ENCODE results near the gene EMX2.
"Not testable (repeated sequence)": the region's sequence is repeated elsewhere in the genome, so short reads cannot be mapped to it uniquely, and the experiment has no call there.

EMX2 gene

DNA sequence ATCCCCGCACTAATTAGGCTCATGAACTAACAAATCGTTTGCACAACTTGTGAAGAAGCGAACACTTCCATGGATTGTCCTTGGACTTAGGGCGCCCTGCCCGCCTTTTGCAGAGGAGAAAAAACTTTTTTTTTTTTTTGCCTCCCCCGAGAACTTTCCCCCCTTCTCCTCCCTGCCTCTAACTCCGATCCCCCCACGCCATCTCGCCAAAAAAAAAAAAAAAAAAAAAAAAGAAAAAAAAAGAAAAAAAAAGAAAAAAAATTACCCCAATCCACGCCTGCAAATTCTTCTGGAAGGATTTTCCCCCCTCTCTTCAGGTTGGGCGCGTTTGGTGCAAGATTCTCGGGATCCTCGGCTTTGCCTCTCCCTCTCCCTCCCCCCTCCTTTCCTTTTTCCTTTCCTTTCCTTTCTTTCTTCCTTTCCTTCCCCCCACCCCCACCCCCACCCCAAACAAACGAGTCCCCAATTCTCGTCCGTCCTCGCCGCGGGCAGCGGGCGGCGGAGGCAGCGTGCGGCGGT lies at the start of gene EMX2:
Gene EMX2 (plus strand): TSS at position 41 of the 519 bp plus-strand sequence. CDS start 522 bp downstream, outside the sequence.
- H3K4me3 ChIP-seq (ENCODE audit: low read depth, low read length) = peak within 1 kb of the TSS; percentile 8

- H3K4me3 ChIP-seq (ENCODE audit: low read depth, low read length) = no peak overlapping the region
Observed at GRCh38 chr10:117496031-117496430, 46.5 kb upstream of the EMX2 start.

DNA sequence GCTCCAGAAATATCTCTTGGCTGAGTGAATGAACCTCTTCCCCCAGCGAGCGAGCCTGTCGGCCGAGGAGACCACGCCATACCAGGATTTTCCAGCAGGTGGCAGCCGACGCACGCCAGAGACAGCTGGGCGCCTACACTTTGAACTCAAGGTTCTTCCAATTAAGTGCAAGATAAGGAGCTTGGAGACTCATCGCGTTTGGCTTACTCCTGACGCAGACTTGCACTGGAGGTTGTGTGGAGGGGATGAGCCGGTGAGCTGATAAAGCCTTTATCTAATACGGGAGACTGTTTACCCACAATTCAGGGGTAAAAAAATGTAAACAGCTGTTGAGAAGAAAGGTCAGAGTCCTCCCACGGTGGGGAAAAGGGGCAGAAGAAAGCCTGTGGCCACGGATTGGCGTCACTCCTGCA lies 45.9 kb upstream of the EMX2 start:
- H3K4me3 ChIP-seq (ENCODE audit: low read depth, low read length) = no peak overlapping the region

GRCh38 chr10:117497736-117498135 lies 44.8 kb upstream of the EMX2 start:
- no peak overlapping the region for H3K4me3 ChIP-seq (ENCODE audit: low read depth, low read length)

DNA sequence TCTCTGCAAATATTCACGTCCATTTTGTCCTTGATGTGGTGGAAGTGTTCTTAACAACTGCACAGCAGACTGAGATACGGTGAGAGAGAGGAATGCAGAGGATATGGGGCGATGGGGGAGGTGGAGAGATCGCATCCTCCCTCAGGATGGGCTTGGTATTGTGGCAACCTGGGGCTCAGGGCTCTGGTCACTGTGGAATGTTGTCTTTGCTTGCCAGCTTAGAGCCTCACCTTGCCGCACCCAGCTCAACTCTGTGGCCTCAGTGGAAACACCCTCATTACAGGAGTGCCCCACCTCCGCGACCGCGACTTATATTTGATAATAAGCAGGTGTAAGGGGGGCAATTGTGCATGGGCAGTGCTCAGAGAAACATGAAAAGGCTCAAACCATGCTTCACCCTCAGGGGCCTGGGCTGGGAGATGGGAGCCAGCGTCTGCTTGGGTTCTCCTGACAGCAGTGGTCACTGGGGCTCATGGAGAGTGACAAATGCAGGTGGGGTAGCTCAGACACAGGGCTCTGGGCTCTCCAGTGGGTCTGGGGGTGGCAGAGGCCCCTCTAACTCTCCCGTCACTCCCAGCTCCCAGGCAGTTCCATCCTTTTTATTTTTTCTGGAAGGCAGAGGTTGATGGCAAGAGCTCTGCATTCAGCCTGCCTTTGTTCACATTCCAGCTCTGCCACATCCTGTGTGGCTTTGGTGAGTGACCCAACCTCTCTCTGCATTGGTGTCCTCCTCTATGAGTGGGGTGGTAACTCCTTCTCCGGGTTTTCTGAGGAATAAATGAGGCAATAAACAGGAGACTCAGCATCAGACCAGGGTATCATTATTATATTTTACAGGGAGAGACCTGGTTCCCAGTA lies 43.1 kb upstream of the EMX2 start:
- H3K4me3 ChIP-seq (ENCODE audit: low read depth, low read length) = no peak overlapping the region

GRCh38 chr10:117500456-117500855 lies 42.1 kb upstream of the EMX2 start:
- H3K4me3 ChIP-seq (ENCODE audit: low read depth, low read length) = no peak overlapping the region

- H3K4me3 ChIP-seq (ENCODE audit: low read depth, low read length) = no peak overlapping the region
Observed at GRCh38 chr10:117501460-117502035, 41.0 kb upstream of the EMX2 start.

GRCh38 chr10:117502421-117503243 lies 39.9 kb upstream of the EMX2 start:
- H3K4me3 ChIP-seq (ENCODE audit: low read depth, low read length) = no peak overlapping the region

GRCh38 chr10:117503244-117504205 lies 39.0 kb upstream of the EMX2 start:
- H3K4me3 ChIP-seq (ENCODE audit: low read depth, low read length) = no peak overlapping the region

- no peak overlapping the region for H3K4me3 ChIP-seq (ENCODE audit: low read depth, low read length)
Observed at GRCh38 chr10:117504562-117504961, 38.0 kb upstream of the EMX2 start.

GRCh38 chr10:117507081-117507480 lies 35.5 kb upstream of the EMX2 start:
- H3K4me3 ChIP-seq (ENCODE audit: low read depth, low read length) = not testable (repeated sequence)

GRCh38 chr10:117509573-117509972 lies 33.0 kb upstream of the EMX2 start:
- H3K4me3 ChIP-seq (ENCODE audit: low read depth, low read length) = no peak overlapping the region

DNA sequence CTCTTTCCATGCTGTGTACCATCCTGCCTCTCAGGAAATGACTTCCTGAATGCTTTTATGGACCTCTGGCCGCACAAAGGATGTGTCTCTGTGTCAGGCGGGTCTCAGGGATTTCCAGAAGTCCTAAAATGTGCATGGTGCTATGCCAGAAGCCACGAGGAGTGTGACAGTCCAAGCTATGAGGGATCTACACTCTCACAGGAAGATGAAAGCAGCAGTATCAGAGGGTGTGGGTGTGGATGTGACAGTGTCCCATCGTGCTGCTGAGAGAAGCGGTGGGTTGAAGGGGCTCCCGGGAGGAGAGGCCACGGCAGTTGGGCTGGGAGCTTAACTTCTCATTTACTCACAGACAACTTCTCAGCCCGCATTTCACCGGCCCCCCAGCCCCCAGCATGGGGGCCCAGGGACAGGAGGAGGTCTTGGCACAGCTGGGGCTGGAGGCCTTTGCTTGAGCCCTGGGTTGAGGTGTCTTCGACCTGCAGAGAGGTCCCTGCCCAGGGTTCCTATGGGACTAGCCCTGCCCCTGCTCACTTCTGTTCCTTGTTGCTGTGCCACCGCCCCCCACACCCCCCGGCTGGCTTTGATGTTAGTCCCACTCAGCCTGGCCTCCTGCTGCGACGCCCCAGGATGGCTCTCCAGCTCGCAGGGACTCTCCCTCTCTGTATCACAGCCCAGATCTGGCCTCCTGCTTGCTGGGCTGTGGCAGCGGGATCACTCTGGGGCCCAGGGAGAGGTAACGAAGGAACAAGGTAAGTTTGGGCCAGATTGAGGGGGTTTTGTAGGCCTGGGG lies 30.8 kb upstream of the EMX2 start:
- H3K4me3 ChIP-seq (ENCODE audit: low read depth, low read length) = no peak overlapping the region

DNA sequence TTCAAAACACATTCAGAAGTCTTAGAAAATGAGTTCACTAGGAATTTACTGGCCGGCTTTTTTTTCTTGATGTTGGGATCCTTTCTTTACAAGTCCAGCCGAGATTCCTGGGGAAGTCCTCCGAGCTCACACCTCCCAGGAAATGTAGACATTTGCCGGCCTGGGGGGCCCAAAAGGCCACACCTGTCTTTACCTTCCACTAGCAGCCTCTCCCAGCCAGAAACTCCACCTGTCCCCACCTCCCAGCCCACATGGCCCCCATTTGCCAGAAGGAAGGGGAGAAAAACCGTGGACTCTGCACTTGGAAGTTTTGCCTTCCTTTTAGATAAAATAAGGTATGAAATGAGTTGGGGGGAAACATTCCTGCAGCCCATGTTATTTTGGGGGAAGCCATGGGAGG lies 27.6 kb upstream of the EMX2 start:
- H3K4me3 ChIP-seq (ENCODE audit: low read depth, low read length) = no peak overlapping the region

DNA sequence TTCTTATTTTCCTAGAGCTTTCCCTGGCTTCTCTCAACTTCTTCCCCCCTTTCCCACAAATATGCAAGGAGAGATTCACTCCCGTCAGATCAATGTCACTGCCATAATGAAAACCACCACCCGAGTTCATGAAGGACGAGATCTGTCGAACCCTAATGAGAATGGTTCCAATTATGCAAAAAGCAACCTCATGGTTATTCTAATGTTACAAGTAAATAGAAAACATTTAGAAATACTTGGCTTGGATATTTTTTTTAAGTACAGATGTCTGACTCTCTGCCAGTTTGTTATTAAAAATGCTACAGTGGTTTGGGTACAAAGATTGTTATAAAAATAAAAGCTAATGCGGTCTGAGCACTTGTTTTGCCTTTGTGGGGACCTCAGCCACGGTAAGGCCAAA lies 25.9 kb upstream of the EMX2 start:
- H3K4me3 ChIP-seq (ENCODE audit: low read depth, low read length) = no peak overlapping the region

DNA sequence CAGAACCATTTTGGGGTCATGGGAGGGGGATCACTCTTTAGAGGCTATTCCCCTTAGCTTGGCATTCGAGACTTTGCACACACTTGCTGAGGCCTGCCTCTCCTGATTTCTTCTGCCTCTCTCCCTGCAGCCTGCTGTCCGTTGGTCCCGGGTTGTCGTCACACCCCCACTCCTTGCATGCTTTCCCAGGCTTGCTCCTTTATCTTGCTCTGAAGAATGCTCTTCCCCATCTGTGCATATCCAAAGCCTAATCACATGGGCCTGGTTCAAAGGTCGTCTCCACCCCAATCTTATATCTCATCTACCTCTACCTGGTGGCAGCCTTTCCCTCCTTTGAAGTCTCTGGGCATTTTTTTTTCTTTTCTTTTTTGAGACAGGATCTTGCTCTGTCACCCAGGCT lies 24.3 kb upstream of the EMX2 start:
- no peak overlapping the region for H3K4me3 ChIP-seq (ENCODE audit: low read depth, low read length)

DNA sequence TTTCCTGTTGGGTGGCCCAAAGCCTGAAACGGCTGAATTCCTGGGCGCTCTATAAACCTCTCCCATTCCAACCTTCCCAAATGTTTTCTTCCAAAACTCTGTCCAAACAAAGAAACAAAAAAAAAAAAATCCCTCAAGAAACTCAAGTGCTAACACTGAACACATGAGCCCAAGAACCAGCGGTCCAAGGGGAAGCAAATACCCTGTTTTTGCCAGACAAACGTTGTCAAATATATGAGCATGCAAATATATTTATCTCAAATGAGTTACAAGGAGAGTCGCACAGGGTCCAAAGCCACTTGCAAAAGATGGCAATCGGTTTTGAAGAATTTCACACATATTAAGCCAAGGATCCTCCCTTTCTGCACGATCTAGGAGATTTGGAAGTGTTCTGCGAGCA lies 23.3 kb upstream of the EMX2 start:
- no peak overlapping the region for H3K4me3 ChIP-seq (ENCODE audit: low read depth, low read length)

- no peak overlapping the region for H3K4me3 ChIP-seq (ENCODE audit: low read depth, low read length)
Observed at GRCh38 chr10:117519879-117520278, 22.7 kb upstream of the EMX2 start.

GRCh38 chr10:117530791-117531190 lies 11.8 kb upstream of the EMX2 start:
- no peak overlapping the region for H3K4me3 ChIP-seq (ENCODE audit: low read depth, low read length)

All from iPS-11a (cell line).